ENCODE data around the gene CYSRT1. TPM values are rescaled to one million over a fixed set of nuclear protein-coding genes. Genes with fewer than 3 reads are reported as not detected.

Gene CYSRT1
- total RNA-seq, 2 experiments from 2014 or later = 0.34 TPM; not detected in 1

DNA sequence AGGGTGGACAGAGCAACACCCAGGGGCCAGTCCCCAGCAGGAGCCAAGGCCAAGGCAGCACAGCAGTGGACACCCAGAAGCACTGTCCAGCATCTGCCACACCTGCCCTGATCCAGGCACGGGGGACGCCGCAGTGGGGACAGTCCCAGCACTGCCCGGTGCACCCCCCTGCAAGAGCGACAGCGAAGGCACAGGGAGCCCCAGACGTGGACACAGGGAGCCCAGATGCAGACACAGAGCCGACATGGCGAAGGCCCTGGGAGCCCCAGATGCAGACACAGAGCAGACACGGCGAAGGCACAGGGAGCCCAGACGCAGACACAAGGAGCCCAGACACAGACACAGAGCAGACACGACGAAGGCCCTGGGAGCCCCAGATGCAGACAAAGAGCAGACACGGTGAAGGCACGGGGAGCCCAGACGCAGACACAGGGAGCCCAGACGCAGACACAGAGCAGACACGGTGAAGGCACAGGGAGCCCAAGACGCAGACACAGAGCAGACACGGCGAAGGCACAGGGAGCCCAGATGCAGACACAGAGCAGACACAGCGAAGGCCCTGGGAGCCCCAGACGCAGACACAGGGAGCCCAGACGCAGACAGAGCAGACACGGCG, 40.9 kb upstream of the CYSRT1 start:
- TF ChIP-seq, protein P1, sequence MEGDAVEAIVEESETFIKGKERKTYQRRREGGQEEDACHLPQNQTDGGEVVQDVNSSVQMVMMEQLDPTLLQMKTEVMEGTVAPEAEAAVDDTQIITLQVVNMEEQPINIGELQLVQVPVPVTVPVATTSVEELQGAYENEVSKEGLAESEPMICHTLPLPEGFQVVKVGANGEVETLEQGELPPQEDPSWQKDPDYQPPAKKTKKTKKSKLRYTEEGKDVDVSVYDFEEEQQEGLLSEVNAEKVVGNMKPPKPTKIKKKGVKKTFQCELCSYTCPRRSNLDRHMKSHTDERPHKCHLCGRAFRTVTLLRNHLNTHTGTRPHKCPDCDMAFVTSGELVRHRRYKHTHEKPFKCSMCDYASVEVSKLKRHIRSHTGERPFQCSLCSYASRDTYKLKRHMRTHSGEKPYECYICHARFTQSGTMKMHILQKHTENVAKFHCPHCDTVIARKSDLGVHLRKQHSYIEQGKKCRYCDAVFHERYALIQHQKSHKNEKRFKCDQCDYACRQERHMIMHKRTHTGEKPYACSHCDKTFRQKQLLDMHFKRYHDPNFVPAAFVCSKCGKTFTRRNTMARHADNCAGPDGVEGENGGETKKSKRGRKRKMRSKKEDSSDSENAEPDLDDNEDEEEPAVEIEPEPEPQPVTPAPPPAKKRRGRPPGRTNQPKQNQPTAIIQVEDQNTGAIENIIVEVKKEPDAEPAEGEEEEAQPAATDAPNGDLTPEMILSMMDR (IDR thresholded peaks at IDR 0.05) = no peak
- H3K36me3 Mint-ChIP-seq (ENCODE audit: low read depth) = peaks cover 6% of the 10 kb centered on the region
- CTCF ChIA-PET = no interaction called here
- peaks cover 17% of the 10 kb centered on the region for H3K4me1 Mint-ChIP-seq (ENCODE audit: low read depth)
- H3K9me3 Mint-ChIP-seq = no peaks in the 10 kb centered on the region
- no peak for ATAC-seq
- H3K4me3 Mint-ChIP-seq = no peak overlapping the region
- POLR2A ChIA-PET = no interaction called here
- H3K27ac Mint-ChIP-seq = no peak overlapping the region
- DNase-seq = no peak
- no peaks in the 10 kb centered on the region for H3K27me3 Mint-ChIP-seq
- intact Hi-C loops (cut with micrococcal nuclease) = no loop called here

DNA sequence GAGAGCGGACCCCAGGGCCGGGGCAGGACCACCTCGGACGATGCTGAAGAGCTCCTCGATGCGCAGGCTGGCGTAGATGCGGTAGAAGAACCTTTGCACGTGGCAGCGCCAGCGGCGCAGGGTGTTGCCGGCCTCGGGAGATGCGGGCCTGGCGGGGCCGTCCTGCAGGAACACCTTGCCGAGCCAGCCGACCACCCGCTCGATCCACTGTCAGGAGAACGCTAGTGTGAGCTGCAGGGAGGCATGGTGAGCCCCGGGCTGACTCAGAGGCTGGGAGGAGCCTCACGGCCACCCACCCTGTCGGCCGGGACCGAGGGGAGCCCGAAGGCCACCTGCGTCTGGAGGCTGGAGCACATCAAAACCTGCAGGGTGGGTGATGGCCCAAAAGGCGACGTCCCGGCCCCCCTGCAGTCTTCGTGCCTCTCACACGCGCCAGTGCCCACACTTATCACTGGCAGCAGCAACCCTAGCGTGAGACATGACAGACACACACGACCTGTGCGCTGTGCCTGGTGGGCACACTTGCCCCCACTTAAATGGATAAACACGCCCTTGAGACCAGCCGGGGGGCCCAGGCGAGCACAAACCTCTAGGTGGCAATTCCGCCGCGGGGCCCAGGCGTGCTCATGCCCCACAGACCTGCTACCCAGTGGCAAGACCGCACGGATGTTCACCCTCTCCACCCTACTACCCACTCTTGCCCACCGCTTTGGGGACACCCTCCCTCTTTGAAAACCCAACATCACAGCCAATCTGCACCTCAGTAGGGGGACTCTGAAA, 39.9 kb upstream of the CYSRT1 start:
- intact Hi-C loops (cut with micrococcal nuclease) = no loop called here
- Mint-ChIP-seq H3K36me3 (ENCODE audit: low read depth) (peaks cover 8% of the 10 kb centered on the region), H3K27ac (no peak overlapping the region), H3K4me1 (ENCODE audit: low read depth) (peaks cover 26% of the 10 kb centered on the region), H3K27me3 (no peaks in the 10 kb centered on the region), H3K9me3 (no peaks in the 10 kb centered on the region), H3K4me3 (no peak overlapping the region)
- TF ChIP-seq, protein P1 (IDR thresholded peaks at IDR 0.05) = no peak
- DNase-seq = no peak
- no peak for ATAC-seq
- POLR2A ChIA-PET = interaction anchor here (1.0 kb wide), 1 partner anchor 10 kb away, joined by 3 read pairs; no protein-coding TSS in a partner anchor
- CTCF ChIA-PET = no interaction called here

DNA sequence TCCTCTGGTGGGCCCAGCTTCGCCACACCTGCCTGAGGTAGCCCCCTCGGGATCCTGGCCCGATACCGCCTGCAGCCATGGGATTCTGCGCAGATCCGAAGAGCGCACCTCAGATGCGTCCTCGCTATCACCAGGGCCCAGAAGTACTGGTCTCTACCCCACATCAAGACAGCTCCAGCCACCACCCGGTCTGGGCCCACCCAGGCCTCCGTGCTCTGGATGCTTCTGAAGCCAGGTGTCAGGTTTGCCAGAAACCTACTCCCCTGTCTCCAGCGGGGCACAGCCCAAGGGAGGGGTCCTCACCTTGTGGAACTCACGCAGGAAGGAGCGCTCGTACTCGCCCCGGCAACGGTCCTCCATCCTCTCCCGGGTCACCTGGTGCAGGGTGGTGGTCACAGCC, 39.1 kb upstream of the CYSRT1 start:
- no peaks in the 10 kb centered on the region for H3K27me3 Mint-ChIP-seq
- H3K4me1 Mint-ChIP-seq (ENCODE audit: low read depth) = peaks cover 32% of the 10 kb centered on the region
- POLR2A ChIA-PET = interaction anchor here (1.6 kb wide), 1 partner anchor 8 kb away, joined by 3 read pairs; no protein-coding TSS in a partner anchor
- H3K27ac Mint-ChIP-seq = no peak overlapping the region
- no peaks in the 10 kb centered on the region for H3K9me3 Mint-ChIP-seq
- CTCF ChIA-PET = interaction anchor here (1.1 kb wide), 1 partner anchor 9 kb away, joined by 4 read pairs; no protein-coding TSS in a partner anchor
- no peak overlapping the region for H3K4me3 Mint-ChIP-seq
- DNase-seq (no peak), ATAC-seq (no peak)
- peaks cover 10% of the 10 kb centered on the region for H3K36me3 Mint-ChIP-seq (ENCODE audit: low read depth)
- TF ChIP-seq, protein P1 (IDR thresholded peaks at IDR 0.05) = no peak
- intact Hi-C loops (cut with micrococcal nuclease) = no loop called here

DNA sequence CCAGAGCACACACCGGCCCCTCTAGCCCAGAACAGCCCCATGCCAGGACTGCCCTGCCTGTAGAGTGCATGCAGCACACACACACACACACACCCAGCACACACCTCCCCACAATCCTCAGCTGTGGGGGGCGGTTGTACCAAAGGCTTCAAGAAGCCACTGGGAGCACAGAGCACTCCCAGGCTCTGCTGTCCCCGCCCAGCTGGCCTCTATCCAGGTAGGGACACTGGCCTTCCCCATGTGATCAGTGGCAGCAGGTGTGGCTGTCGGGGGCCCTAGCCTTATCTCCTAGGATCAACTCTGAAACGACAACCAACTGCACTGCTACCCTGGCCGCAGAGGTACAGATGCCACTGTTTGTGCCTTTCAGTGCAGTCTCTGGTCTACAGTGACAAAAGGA, 38.6 kb upstream of the CYSRT1 start:
- intact Hi-C loops (cut with micrococcal nuclease) = no loop called here
- Mint-ChIP-seq H3K4me1 (ENCODE audit: low read depth) (peaks cover 32% of the 10 kb centered on the region), H3K27ac (no peak overlapping the region)

More for the DNA sequence above, 38.6 kb upstream of the CYSRT1 start:
- DNase-seq (no peak), ATAC-seq (no peak)
- ChIA-PET CTCF (interaction anchor here (1.1 to 1.6 kb wide), 2 partner anchors 10 to 50 kb away, joined by 4 to 6 read pairs; no protein-coding TSS in a partner anchor), POLR2A (interaction anchor here (1.6 to 4.0 kb wide), 3 partner anchors 8 to 57 kb away, joined by 3 to 28 read pairs (median 16); no protein-coding TSS in a partner anchor)
- Mint-ChIP-seq H3K36me3 (ENCODE audit: low read depth) (peaks cover 10% of the 10 kb centered on the region), H3K4me3 (peak overlapping the region; percentile 91), H3K27me3 (no peaks in the 10 kb centered on the region), H3K9me3 (no peaks in the 10 kb centered on the region)
- TF ChIP-seq, protein P1 (IDR thresholded peaks at IDR 0.05) = no peak
